Fibroblast of lung (primary cell): ENCODE measurements around the gene PDS5B.

Experiments used
- CTCF ChIP-seq, 2 donors: IDR thresholded peaks in 1 of 2; conservative IDR thresholded peaks in 1 of 2; 1 replicate in 1 of 2; 2 replicates in 1 of 2; pipeline ENCODE4 v1.5.1; 2011 to 2012; ENCODE audit warnings: low read length in 2 of 2, control low read depth in 1 of 2, inconsistent platforms in 1 of 2, low read depth in 1 of 2, mild to moderate bottlenecking in 1 of 2
- EZH2 ChIP-seq: IDR thresholded peaks from 2 replicates; pipeline ENCODE4 v1.5.1; 2012; ENCODE audit warnings: low read length, control low read depth, mild to moderate bottlenecking; ENCODE audit errors: missing control alignments

DNA sequence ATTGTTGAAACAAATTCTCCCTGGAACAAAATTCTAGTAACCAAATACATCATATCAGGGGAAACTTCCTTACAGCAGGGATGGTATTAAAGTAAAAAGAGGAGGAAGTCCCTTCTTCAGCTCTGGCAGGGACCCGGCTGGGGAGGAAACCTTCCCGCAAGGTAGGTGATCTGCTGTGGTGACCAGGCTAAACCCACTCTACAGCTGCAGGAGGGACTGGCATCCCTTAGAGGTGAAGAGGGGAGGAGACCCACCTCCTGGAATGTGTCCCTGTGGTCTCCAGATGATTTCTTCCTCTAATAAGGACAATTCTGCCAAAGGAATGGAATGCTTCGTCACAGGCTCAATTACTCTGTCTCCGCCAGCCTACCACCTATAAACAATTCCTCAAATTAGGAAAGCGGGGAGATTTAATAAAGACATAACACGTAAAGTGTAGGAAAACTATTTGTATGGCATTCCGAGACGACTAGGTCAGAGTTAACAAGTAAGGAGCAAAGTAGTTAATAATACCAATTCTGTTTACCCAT, 637 bp upstream of the PDS5B start:
- no peak for TF ChIP-seq CTCF (conservative IDR thresholded peaks at IDR 0.05 in 1 of 2, IDR thresholded peaks at IDR 0.05 in 1 of 2; ENCODE audit: low read depth in 1 of 2, low read length in 2 of 2)
- TF ChIP-seq EZH2, result no peak
